HepG2 (cell line): ENCODE measurements around the gene TCF12. TPM values are rescaled to one million over a fixed set of nuclear protein-coding genes. Genes with fewer than 3 reads are reported as not detected.
A peak's percentile ranks its signal among the peaks of the same experiment; 100 is the strongest.

ENCODE experiments used
- GATAD1 ChIP-seq: IDR thresholded peaks from 2 replicates; pipeline ENCODE4 v1.6.1; 2016; ENCODE audit warnings: missing genetic modification reagents, missing compliant biosample characterization
- KDM2A ChIP-seq: sonication (generic); formaldehyde crosslinking; IDR thresholded peaks from 2 replicates; pipeline ENCODE4 v1.4.0; 2020; ENCODE audit warnings: low read depth, missing genetic modification reagents, borderline replicate concordance
- MTF1 ChIP-seq: sonication (generic); formaldehyde crosslinking; IDR thresholded peaks from 2 replicates; pipeline ENCODE4 v1.5.0; 2020; ENCODE audit warnings: missing genetic modification reagents
- PHF5A ChIP-seq: IDR thresholded peaks from one replicate; pipeline ENCODE4 v1.6.1; 2018; ENCODE audit warnings: low read depth, missing genetic modification reagents; ENCODE audit not compliant: unreplicated experiment
- SNAPC5 ChIP-seq: sonication (generic); formaldehyde crosslinking; IDR thresholded peaks from 2 replicates; pipeline ENCODE4 v1.8.1; 2023; ENCODE audit warnings: mild to moderate bottlenecking, missing genetic modification reagents, borderline replicate concordance
- TAF15 ChIP-seq: fragments of 200-400 bp; formaldehyde crosslinking; IDR thresholded peaks from one replicate; pipeline ENCODE4 v1.6.1; 2018; ENCODE audit warnings: mild to moderate bottlenecking, low read depth, low read length; ENCODE audit not compliant: poor library complexity, severe bottlenecking
- ZNF256 ChIP-seq: sonication (generic); formaldehyde crosslinking; conservative IDR thresholded peaks from 2 replicates; pipeline ENCODE4 v1.4.0; 2020; ENCODE audit warnings: missing genetic modification reagents
- ZNF326 ChIP-seq: sonication (generic); formaldehyde crosslinking; IDR thresholded peaks from 2 replicates; pipeline ENCODE4 v1.4.0; 2020; ENCODE audit warnings: missing genetic modification reagents, borderline replicate concordance
- ZNF383 ChIP-seq: sonication (generic); formaldehyde crosslinking; IDR thresholded peaks from 2 replicates; pipeline ENCODE4 v1.4.0; 2020; ENCODE audit warnings: missing genetic modification reagents, mild to moderate bottlenecking, borderline replicate concordance
- ZNF44 ChIP-seq: sonication (generic); formaldehyde crosslinking; IDR thresholded peaks from 2 replicates; pipeline ENCODE4 v1.5.1; 2020; ENCODE audit warnings: mild to moderate bottlenecking, missing genetic modification reagents
- ZNF468 ChIP-seq: sonication (generic); formaldehyde crosslinking; IDR thresholded peaks from 2 replicates; pipeline ENCODE4 v1.8.0; 2022; ENCODE audit warnings: mild to moderate bottlenecking, moderate library complexity, missing genetic modification reagents
- ZNF646 ChIP-seq: sonication (generic); formaldehyde crosslinking; IDR thresholded peaks from 2 replicates; pipeline ENCODE4 v1.9.0; 2021; ENCODE audit warnings: mild to moderate bottlenecking, missing genetic modification reagents
- ZNF652 ChIP-seq: IDR thresholded peaks from 2 replicates; pipeline ENCODE4 v1.6.1; 2016; ENCODE audit warnings: low read depth, borderline replicate concordance
- ZNF713 ChIP-seq: sonication (generic); formaldehyde crosslinking; IDR thresholded peaks from 2 replicates; pipeline ENCODE4 v1.4.0; 2020; ENCODE audit warnings: mild to moderate bottlenecking, missing genetic modification reagents
- polyA plus RNA-seq, 8 experiments: library from polyadenylated mRNA; depleted of rRNA in 3 of 8; stranded (reverse) in 7 of 8; unstranded in 1 of 8; fragments of >200 nt; fragmentation: Illumina TruSeq in 4 of 8; extraction: Trizol in 4 of 8; gene quantifications; 2 replicates each; pipeline versions ENCODE4 v1.2.1 to v1.2.3, GENCODE V29; 2011 to 2016; ENCODE audit warnings: low read depth in 4 of 8, missing spikeins in 1 of 8, mixed read lengths in 1 of 8; ENCODE audit not compliant: insufficient read depth in 1 of 8
- total RNA-seq, 5 experiments: library from RNA; depleted of rRNA; stranded (reverse); fragments of >200 nt; fragmentation: Illumina TruSeq; extraction: Trizol; gene quantifications; 2 replicates each; pipeline ENCODE4 v1.2.3, GENCODE V29; 2016; ENCODE audit warnings: low read depth in 1 of 5
- TF ChIP-seq, protein P1 (sequence below): sonication (generic); formaldehyde crosslinking; IDR thresholded peaks from 2 replicates; pipeline ENCODE4 v1.4.0; 2020; ENCODE audit warnings: missing genetic modification reagents
- TF ChIP-seq, protein P2 (sequence below): sonication (generic); formaldehyde crosslinking; IDR thresholded peaks from 2 replicates; pipeline ENCODE4 v1.4.0; 2020; ENCODE audit warnings: missing genetic modification reagents

TCF12 gene
- total and polyA plus RNA-seq, 2 of the 13 experiments (the other 11 are each of a cell fraction or from before 2014, with no cell fraction given): 48.6 to 51.1 TPM

GRCh38 chr15:56918046-56918938 lies at the start of gene TCF12 (continued):
- TF ChIP-seq ZNF646 (CRISPR knock-in tag) (peak; percentile 40; the same call in 1 of the 2 replicates), MTF1 (CRISPR knock-in tag) (no peak), ZNF652 (peak; percentile 100), ZNF713 (CRISPR knock-in tag) (peak; percentile 95; the same call in 1 of the 2 replicates), TAF15 (peak; percentile 17), ZNF383 (CRISPR knock-in tag) (no peak), ZNF44 (CRISPR knock-in tag) (no peak), PHF5A (CRISPR knock-in tag) (no peak), SNAPC5 (CRISPR knock-in tag) (0 out of 2 replicates have a peak, but pooled peaks have one; percentile 62), GATAD1 (peak; percentile 77), ZNF256 (CRISPR knock-in tag) (no peak; the same call in 1 of the 2 replicates), ZNF326 (CRISPR knock-in tag) (no peak), ZNF468 (CRISPR knock-in tag) (0 out of 2 replicates have a peak, but pooled peaks have one; percentile 81), KDM2A (CRISPR knock-in tag) (peak; percentile 99)
- TF ChIP-seq, protein P1, sequence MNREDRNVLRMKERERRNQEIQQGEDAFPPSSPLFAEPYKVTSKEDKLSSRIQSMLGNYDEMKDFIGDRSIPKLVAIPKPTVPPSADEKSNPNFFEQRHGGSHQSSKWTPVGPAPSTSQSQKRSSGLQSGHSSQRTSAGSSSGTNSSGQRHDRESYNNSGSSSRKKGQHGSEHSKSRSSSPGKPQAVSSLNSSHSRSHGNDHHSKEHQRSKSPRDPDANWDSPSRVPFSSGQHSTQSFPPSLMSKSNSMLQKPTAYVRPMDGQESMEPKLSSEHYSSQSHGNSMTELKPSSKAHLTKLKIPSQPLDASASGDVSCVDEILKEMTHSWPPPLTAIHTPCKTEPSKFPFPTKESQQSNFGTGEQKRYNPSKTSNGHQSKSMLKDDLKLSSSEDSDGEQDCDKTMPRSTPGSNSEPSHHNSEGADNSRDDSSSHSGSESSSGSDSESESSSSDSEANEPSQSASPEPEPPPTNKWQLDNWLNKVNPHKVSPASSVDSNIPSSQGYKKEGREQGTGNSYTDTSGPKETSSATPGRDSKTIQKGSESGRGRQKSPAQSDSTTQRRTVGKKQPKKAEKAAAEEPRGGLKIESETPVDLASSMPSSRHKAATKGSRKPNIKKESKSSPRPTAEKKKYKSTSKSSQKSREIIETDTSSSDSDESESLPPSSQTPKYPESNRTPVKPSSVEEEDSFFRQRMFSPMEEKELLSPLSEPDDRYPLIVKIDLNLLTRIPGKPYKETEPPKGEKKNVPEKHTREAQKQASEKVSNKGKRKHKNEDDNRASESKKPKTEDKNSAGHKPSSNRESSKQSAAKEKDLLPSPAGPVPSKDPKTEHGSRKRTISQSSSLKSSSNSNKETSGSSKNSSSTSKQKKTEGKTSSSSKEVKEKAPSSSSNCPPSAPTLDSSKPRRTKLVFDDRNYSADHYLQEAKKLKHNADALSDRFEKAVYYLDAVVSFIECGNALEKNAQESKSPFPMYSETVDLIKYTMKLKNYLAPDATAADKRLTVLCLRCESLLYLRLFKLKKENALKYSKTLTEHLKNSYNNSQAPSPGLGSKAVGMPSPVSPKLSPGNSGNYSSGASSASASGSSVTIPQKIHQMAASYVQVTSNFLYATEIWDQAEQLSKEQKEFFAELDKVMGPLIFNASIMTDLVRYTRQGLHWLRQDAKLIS (CRISPR knock-in tag): peak; percentile 58; the same call in 1 of the 2 replicates
- TF ChIP-seq, protein P2, sequence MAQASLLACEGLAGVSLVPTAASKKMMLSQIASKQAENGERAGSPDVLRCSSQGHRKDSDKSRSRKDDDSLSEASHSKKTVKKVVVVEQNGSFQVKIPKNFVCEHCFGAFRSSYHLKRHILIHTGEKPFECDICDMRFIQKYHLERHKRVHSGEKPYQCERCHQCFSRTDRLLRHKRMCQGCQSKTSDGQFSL (CRISPR knock-in tag): peak; percentile 76; the same call in 1 of the 2 replicates
